HCT116 (cell line): Measurements from ENCODE around the gene SAMHD1. TPM values are rescaled to one million over a fixed set of nuclear protein-coding genes. Genes with fewer than 3 reads are reported as not detected.

ENCODE experiments used
- ATAC-seq: fragments of 200-7000 bp; cut with Tn5 transposase; 2 replicates; pipeline ENCODE4 v1.9.1; 2020; ENCODE audit warnings: mild to moderate bottlenecking, moderate library complexity
- BruUV-seq: library from RNA; stranded (reverse); fragments of 400-500 nt; replicated peaks from 2 replicates; lab custom pipeline; 2021; lab: Mats Ljungman, UMichigan
- CTCF ChIA-PET: fragments of 300-600 bp; sonication (Branson Sonifier 250); formaldehyde crosslinking; loops from one replicate; lab custom pipeline; 2021; ENCODE audit warnings: antibody characterized with exemption; lab: Charles Lee
- POLR2A ChIA-PET: fragments of 300-600, 350-600 bp; sonication (Branson Sonifier 250); formaldehyde crosslinking; loops from one replicate; lab custom pipeline; 2021; ENCODE audit warnings: antibody characterized with exemption; lab: Charles Lee
- RAD21 ChIA-PET, 2 experiments: fragments of 300-600 bp; sonication (Branson Sonifier 250); formaldehyde crosslinking; loops; one replicate each; lab custom pipeline; 2023; ENCODE audit warnings: low total read pairs in 2 of 2; ENCODE audit not compliant: uncharacterized antibody in 2 of 2, unreplicated experiment in 2 of 2, low non-redundant PET in 1 of 2; lab: Charles Lee
- DNase-seq: peaks from one replicate; pipeline ENCODE4 v3.0.0-alpha.2; 2010; ENCODE audit warnings: low read depth, low spot score
- H2AFZ ChIP-seq: fragments of 200-600 bp; shearing (Covaris generic), sonication (generic); 2 replicates; pipeline ENCODE4 v1.6.1; 2017; ENCODE audit warnings: low read depth, mixed run types, mixed read lengths, antibody characterized with exemption, low read length; ENCODE audit not compliant: poor library complexity, severe bottlenecking
- H3K27ac ChIP-seq: 2 replicates; pipeline ENCODE4 v1.5.1; 2012; ENCODE audit warnings: low read depth, low read length
- H3K27me3 ChIP-seq: fragments of 200-600 bp; sonication (generic); 2 replicates; pipeline ENCODE4 v1.6.1; 2016; ENCODE audit warnings: mixed run types, low read length, mixed read lengths; ENCODE audit not compliant: insufficient read depth
- H3K36me3 ChIP-seq, 2 experiments: fragments of 200-500 bp in 1 of 2; fragments of 200-600 bp in 1 of 2; sonication (Bioruptor generic) in 1 of 2; sonication (generic) in 1 of 2; 2 replicates each; pipeline versions ENCODE4 v1.5.1 to v1.6.1; 2014 to 2016; ENCODE audit warnings: low read length in 2 of 2, inconsistent platforms in 1 of 2, mixed read lengths in 1 of 2, mixed run types in 1 of 2; ENCODE audit not compliant: insufficient read depth in 2 of 2, control insufficient read depth in 1 of 2
- H3K4me1 ChIP-seq, 2 experiments: fragments of 200-600 bp in 1 of 2; sonication (generic) in 1 of 2; 2 replicates each; pipeline versions ENCODE4 v1.5.1 to v1.6.1; 2012 to 2017; ENCODE audit warnings: low read length in 2 of 2, inconsistent platforms in 1 of 2, mild to moderate bottlenecking in 1 of 2, mixed read lengths in 1 of 2, mixed run types in 1 of 2, moderate library complexity in 1 of 2; ENCODE audit not compliant: insufficient read depth in 2 of 2, control insufficient read depth in 1 of 2
- H3K4me2 ChIP-seq: fragments of 200-600 bp; sonication (generic); 2 replicates; pipeline ENCODE4 v1.6.1; 2017; ENCODE audit warnings: mixed run types, low read length, mixed read lengths
- H3K4me3 ChIP-seq, 2 experiments: fragments of 200-600 bp in 1 of 2; sonication (generic) in 1 of 2; replicated peaks in 1 of 2; 2 replicates each; pipeline ENCODE4 v1.5.1; 2011 to 2016; ENCODE audit warnings: low read length in 2 of 2, control low read depth in 1 of 2, low read depth in 1 of 2, mild to moderate bottlenecking in 1 of 2, mixed read lengths in 1 of 2, mixed run types in 1 of 2
- H3K79me2 ChIP-seq: fragments of 200-600 bp; sonication (generic); 2 replicates; pipeline ENCODE4 v1.6.1; 2017; ENCODE audit warnings: mild to moderate bottlenecking, mixed run types, low read length, moderate library complexity, mixed read lengths; ENCODE audit not compliant: insufficient read depth
- H3K9ac ChIP-seq: fragments of 200-600 bp; sonication (generic); 2 replicates; pipeline ENCODE4 v1.6.1; 2016; ENCODE audit warnings: low read length, mixed read lengths
- H3K9me2 ChIP-seq: fragments of 200-600 bp; sonication (generic), shearing (Covaris generic); 2 replicates; pipeline ENCODE4 v1.6.1; 2017; ENCODE audit warnings: mixed run types, mild to moderate bottlenecking, moderate library complexity; ENCODE audit not compliant: insufficient read depth
- H3K9me3 ChIP-seq, 2 experiments: fragments of 200-500 bp in 1 of 2; fragments of 200-600 bp in 1 of 2; sonication (Bioruptor generic) in 1 of 2; sonication (generic) in 1 of 2; 2 replicates each; pipeline ENCODE4 v1.6.1; 2014 to 2017; ENCODE audit warnings: low read length in 2 of 2, mixed read lengths in 2 of 2, inconsistent platforms in 1 of 2, low read depth in 1 of 2, mild to moderate bottlenecking in 1 of 2, mixed run types in 1 of 2, moderate library complexity in 1 of 2; ENCODE audit not compliant: control insufficient read depth in 1 of 2, insufficient read depth in 1 of 2
- H4K20me1 ChIP-seq: fragments of 200-600 bp; sonication (generic), shearing (Covaris generic); 2 replicates; pipeline ENCODE4 v1.6.1; 2017; ENCODE audit warnings: mixed run types, mild to moderate bottlenecking, moderate library complexity; ENCODE audit not compliant: insufficient read depth
- CEBPB ChIP-seq: IDR thresholded peaks from 2 replicates; pipeline ENCODE4 v1.6.1; 2012; ENCODE audit warnings: low read depth
- CTCF ChIP-seq, 3 experiments: fragments of 200-600 bp in 1 of 3; sonication (generic) in 1 of 3; IDR thresholded peaks in 2 of 3; conservative IDR thresholded peaks in 1 of 3; 2 replicates each; pipeline ENCODE4 v1.5.1; 2012 to 2017; ENCODE audit warnings: low read depth in 2 of 3, low read length in 2 of 3, antibody characterized with exemption in 1 of 3, borderline replicate concordance in 1 of 3, control low read depth in 1 of 3, mild to moderate bottlenecking in 1 of 3, mixed read lengths in 1 of 3, mixed run types in 1 of 3, moderate library complexity in 1 of 3; ENCODE audit not compliant: insufficient read depth in 1 of 3
- EGR1 ChIP-seq: IDR thresholded peaks from 2 replicates; pipeline ENCODE4 v1.6.1; 2012; ENCODE audit warnings: low read depth
- EZH2phosphoT487 ChIP-seq: fragments of 200-600 bp; IDR thresholded peaks from 2 replicates; pipeline ENCODE4 v1.6.1; 2018; ENCODE audit warnings: antibody characterized with exemption, borderline replicate concordance
- JUND ChIP-seq: IDR thresholded peaks from 2 replicates; pipeline ENCODE4 v1.6.1; 2012
- POLR2A ChIP-seq: IDR thresholded peaks from 2 replicates; pipeline ENCODE4 v1.7.0; 2011; ENCODE audit warnings: borderline replicate concordance; ENCODE audit not compliant: insufficient read depth, insufficient read length; ENCODE audit errors: extremely low read depth
- POLR2AphosphoS5 ChIP-seq: IDR thresholded peaks from 2 replicates; pipeline ENCODE4 v1.6.1; 2011; ENCODE audit warnings: mild to moderate bottlenecking, low read depth, low read length, moderate library complexity
- SIN3A ChIP-seq: IDR thresholded peaks from 2 replicates; pipeline ENCODE4 v1.6.1; 2012; ENCODE audit warnings: low read depth
- TCF7L2 ChIP-seq: IDR thresholded peaks from 2 replicates; pipeline ENCODE4 v1.7.0; 2011; ENCODE audit warnings: borderline replicate concordance, inconsistent platforms; ENCODE audit not compliant: insufficient read depth, insufficient read length; ENCODE audit errors: extremely low read depth
- YY1 ChIP-seq: IDR thresholded peaks from 2 replicates; pipeline ENCODE4 v1.6.1; 2011; ENCODE audit warnings: low read length, low read depth, moderate library complexity, mild to moderate bottlenecking; ENCODE audit not compliant: insufficient replicate concordance; ENCODE audit errors: extremely low read depth
- ZBTB33 ChIP-seq: IDR thresholded peaks from 2 replicates; pipeline ENCODE4 v1.6.1; 2011; ENCODE audit warnings: mild to moderate bottlenecking, low read length, moderate library complexity; ENCODE audit not compliant: insufficient replicate concordance; ENCODE audit errors: extremely low read depth
- ZFX ChIP-seq: fragments of 450-650 bp; IDR thresholded peaks from 2 replicates; pipeline ENCODE4 v1.6.1; 2017
- intact Hi-C: fragments of 100-400 bp; cut with micrococcal nuclease; formaldehyde crosslinking; loops from 2 replicates; pipeline ENCODE4 v1.10.0; 2022
- total RNA-seq: library from RNA; stranded (reverse); gene quantifications from one replicate; pipeline ENCODE4 v1.2.1, GENCODE V29; 2021; ENCODE audit not compliant: unreplicated experiment

The SAMHD1 gene
- total RNA-seq, 1 experiment from 2014 or later, result 21.4 TPM

- Histone ChIP-seq H3K9me2 (no peaks in the 10 kb centered on the region), H3K4me2 (no peak overlapping the region), H3K9me3 (no peaks in the 10 kb centered on the region), H3K4me1 (peaks cover 4 to 24% of the 10 kb centered on the region in 2 experiments), H3K27me3 (no peaks in the 10 kb centered on the region), H4K20me1 (no peaks in the 10 kb centered on the region), H3K4me3 (no peak overlapping the region), H2AFZ (no peak overlapping the region), H3K36me3 (no peaks in the 10 kb centered on the region), H3K79me2 (no peaks in the 10 kb centered on the region), H3K27ac (no peak overlapping the region), H3K9ac (no peak overlapping the region)
- TF ChIP-seq CTCF (IDR thresholded peaks at IDR 0.05 in 2 of 3, conservative IDR thresholded peaks at IDR 0.05 in 1 of 3; ENCODE audit: borderline replicate concordance in 1 of 3, insufficient read depth in 1 of 3, low read depth in 2 of 3, low read length in 2 of 3) (no peak), EGR1 (no peak), CEBPB (no peak), SIN3A (no peak), ZFX (no peak), ZBTB33 (no peak), EZH2phosphoT487 (no peak), YY1 (no peak), POLR2A (no peak), JUND (no peak), TCF7L2 (no peak), POLR2AphosphoS5 (no peak)
- POLR2A ChIA-PET, result no interaction called here
- BruUV-seq, result no TSS peak
- CTCF ChIA-PET, result no interaction called here
- intact Hi-C loops, result no loop called here
- RAD21 ChIA-PET, result no interaction called here
- ATAC-seq (no peak), DNase-seq (no peak)
Observed at GRCh38 chr20:36878941-36879340, 72.6 kb downstream of the SAMHD1 start.
